Natural killer cell (primary cell): ENCODE data around the gene HNRNPU. TPM values are rescaled to one million over a fixed set of nuclear protein-coding genes. Genes with fewer than 3 reads are reported as not detected.

Experiments
- ATAC-seq, 3 donors: fragments of 150-1000 bp in 2 of 3; fragments of 200-7000 bp in 1 of 3; cut with Tn5 transposase; 1 replicate in 1 of 3; 2 replicates in 2 of 3; pipeline ENCODE4 v1.10.0; 2021; ENCODE audit warnings: mild to moderate bottlenecking in 2 of 3, moderate library complexity in 2 of 3
- DNase-seq, 2 donors: peaks; one replicate each; pipeline versions ENCODE4 v3.0.0 to v3.0.0-alpha.2; 2013 to 2021; ENCODE audit warnings: mixed read lengths in 1 of 2
- H3K27ac ChIP-seq: one replicate; pipeline ENCODE4 v1.5.1; 2013; ENCODE audit warnings: mild to moderate bottlenecking, low read length
- H3K27me3 ChIP-seq: one replicate; pipeline ENCODE4 v1.6.1; 2013; ENCODE audit warnings: low read length; ENCODE audit not compliant: control insufficient read depth, insufficient read depth
- H3K36me3 ChIP-seq: one replicate; pipeline ENCODE4 v1.6.1; 2013; ENCODE audit warnings: low read length; ENCODE audit not compliant: control insufficient read depth, insufficient read depth
- H3K4me1 ChIP-seq: one replicate; pipeline ENCODE4 v1.6.1; 2013; ENCODE audit warnings: low read length; ENCODE audit not compliant: control insufficient read depth, insufficient read depth
- H3K4me3 ChIP-seq: one replicate; pipeline ENCODE4 v1.5.1; 2013; ENCODE audit warnings: low read length
- H3K9me3 ChIP-seq: one replicate; pipeline ENCODE4 v1.6.1; 2013; ENCODE audit warnings: low read length; ENCODE audit not compliant: control insufficient read depth, insufficient read depth
- H3K27ac Mint-ChIP-seq, 2 donors: one replicate each; pipeline ENCODE4 v1.8.0; 2022; ENCODE audit warnings: mild to moderate bottlenecking in 2 of 2, mixed read lengths in 2 of 2, moderate library complexity in 1 of 2
- H3K27me3 Mint-ChIP-seq, 2 donors: one replicate each; pipeline ENCODE4 v1.8.0; 2022; ENCODE audit warnings: low read depth in 2 of 2, mixed read lengths in 2 of 2
- H3K36me3 Mint-ChIP-seq: one replicate; pipeline ENCODE4 v1.8.0; 2022; ENCODE audit warnings: mixed read lengths
- H3K4me1 Mint-ChIP-seq, 2 donors: one replicate each; pipeline ENCODE4 v1.8.0; 2022; ENCODE audit warnings: mixed read lengths in 2 of 2
- H3K4me3 Mint-ChIP-seq: one replicate; pipeline ENCODE4 v1.8.0; 2022; ENCODE audit warnings: mild to moderate bottlenecking, moderate library complexity, mixed read lengths
- H3K9me3 Mint-ChIP-seq, 2 donors: one replicate each; pipeline ENCODE4 v1.8.0; 2022; ENCODE audit warnings: mixed read lengths in 2 of 2
- CTCF ChIP-seq: fragments of 200-600 bp; IDR thresholded peaks from one replicate; pipeline ENCODE4 v1.8.0; 2022; ENCODE audit warnings: antibody characterized with exemption
- WGBS: methylation state at CpG from one replicate; pipeline ENCODE4 v1.1.7; 2013; ENCODE audit warnings: missing lambda C conversion rate; ENCODE audit not compliant: insufficient coverage; 5-methylcytosine and 5-hydroxymethylcytosine counted together
- intact Hi-C: fragments of 100-400 bp; cut with micrococcal nuclease; formaldehyde crosslinking; loops from one replicate; pipeline ENCODE4 v1.14.2; 2022
- total RNA-seq, 4 donors: library from RNA; stranded (reverse); fragments of 120-200 nt in 1 of 4; gene quantifications; one replicate each; pipeline versions ENCODE4 v1.2.3 to v1.2.4, GENCODE V29; 2013 to 2022

The HNRNPU gene
- total RNA-seq, 3 donors from 2014 or later (not counting 1 experiment from before 2014, with no cell fraction given), result 467 to 603 (median 504) TPM

- Mint-ChIP-seq H3K27ac (peak overlapping the region; percentile 60 to 98), H3K36me3 (peaks cover 44% of the 10 kb centered on the region), H3K9me3 (no peaks in the 10 kb centered on the region), H3K4me3 (no peak overlapping the region), H3K4me1 (peaks cover 67 to 89% of the 10 kb centered on the region in 2 donors), H3K27me3 (no peaks in the 10 kb centered on the region)
- no peak for DNase-seq
- H3K27ac ChIP-seq, result no peak overlapping the region
- H3K27me3 ChIP-seq, result no peaks in the 10 kb centered on the region
- no peaks in the 10 kb centered on the region for H3K9me3 ChIP-seq
- intact Hi-C loops, result no loop called here
- WGBS, result no CpG with 5 or more reads among the region's 3 CpGs
- no peak for TF ChIP-seq CTCF
- ATAC-seq, result no peak
- H3K4me3 ChIP-seq, result no peak overlapping the region
- peaks cover 19% of the 10 kb centered on the region for H3K4me1 ChIP-seq
- peaks cover 88% of the 10 kb centered on the region for H3K36me3 ChIP-seq
These were observed 6.6 kb downstream of the HNRNPU start for GRCh38 chr1:244857761-244858160.

GRCh38 chr1:244854865-244855578, 9.3 kb downstream of the HNRNPU start:
- H3K4me1 ChIP-seq, result peaks cover 11% of the 10 kb centered on the region

GRCh38 chr1:244854166-244854565, 10.2 kb downstream of the HNRNPU start:
- no peak overlapping the region for H3K4me3 ChIP-seq
- no peak for TF ChIP-seq CTCF
- intact Hi-C loops, result no loop called here
- H3K9me3 ChIP-seq, result no peaks in the 10 kb centered on the region
- Mint-ChIP-seq H3K27me3 (no peaks in the 10 kb centered on the region), H3K27ac (peak overlapping the region; percentile 60 to 98), H3K36me3 (peaks cover 51% of the 10 kb centered on the region), H3K9me3 (no peaks in the 10 kb centered on the region), H3K4me3 (peak overlapping the region; percentile 49), H3K4me1 (peaks cover 55 to 83% of the 10 kb centered on the region in 2 donors)
- H3K27me3 ChIP-seq, result no peaks in the 10 kb centered on the region
- peaks cover 95% of the 10 kb centered on the region for H3K36me3 ChIP-seq
- peak overlapping the region; percentile 21 for H3K27ac ChIP-seq
- no CpG with 5 or more reads among the region's 5 CpGs for WGBS
- ATAC-seq (no peak), DNase-seq (no peak)
- peaks cover 7% of the 10 kb centered on the region for H3K4me1 ChIP-seq

More at GRCh38 chr1:244854865-244855578, 9.3 kb downstream of the HNRNPU start:
- peaks cover 51 to 82% of the 10 kb centered on the region in 2 donors for H3K4me1 Mint-ChIP-seq
- H3K4me3 Mint-ChIP-seq, result peak overlapping the region; percentile 72
- intact Hi-C loops, result no loop called here
- no peaks in the 10 kb centered on the region for H3K9me3 Mint-ChIP-seq
- ATAC-seq, result peak in 2 of 3 donors; percentile 11
- no peak overlapping the region for H3K4me3 ChIP-seq
- no peaks in the 10 kb centered on the region for H3K27me3 Mint-ChIP-seq
- no peak for TF ChIP-seq CTCF
- DNase-seq, result no peak
- 19% methylated on average over 7 of the region's 7 CpGs for WGBS
- H3K36me3 ChIP-seq, result peaks cover 97% of the 10 kb centered on the region
- H3K36me3 Mint-ChIP-seq, result peaks cover 51% of the 10 kb centered on the region
- no peaks in the 10 kb centered on the region for H3K27me3 ChIP-seq
- H3K27ac Mint-ChIP-seq, result peak overlapping the region; percentile 60 to 98
- no peaks in the 10 kb centered on the region for H3K9me3 ChIP-seq
- H3K27ac ChIP-seq, result peak overlapping the region; percentile 29
